HG02885 (cell line): Measurements from ENCODE around the gene CCDC9B.

Source experiments
- ATAC-seq: cut with Tn5 transposase; IDR thresholded peaks from one replicate; pipeline ENCODE4 v1.9.1; 2021; ENCODE audit warnings: mild to moderate bottlenecking; ENCODE audit not compliant: unreplicated experiment, poor library complexity

The CCDC9B gene

GRCh38 chr15:40281801-40282146, 59.0 kb downstream of the CCDC9B start:
- no peak for ATAC-seq
